GM19468 (cell line): ENCODE data around the gene POLE3.
"Not testable (repeated sequence)": the region's sequence is repeated elsewhere in the genome, so short reads cannot be mapped to it uniquely, and the experiment has no call there.

ENCODE experiments used
- ATAC-seq: cut with Tn5 transposase; IDR thresholded peaks from one replicate; pipeline ENCODE4 v1.9.1; 2021; ENCODE audit warnings: mild to moderate bottlenecking, moderate library complexity, moderate number of reproducible peaks; ENCODE audit not compliant: unreplicated experiment; ENCODE audit errors: extremely low read depth

POLE3 gene

GRCh38 chr9:113406873-113407511 is 3.5 kb downstream of the POLE3 start:
- ATAC-seq, result peak; percentile 28

GRCh38 chr9:113406353-113406752 is 4.1 kb downstream of the POLE3 start:
- ATAC-seq, result not testable (repeated sequence)

DNA sequence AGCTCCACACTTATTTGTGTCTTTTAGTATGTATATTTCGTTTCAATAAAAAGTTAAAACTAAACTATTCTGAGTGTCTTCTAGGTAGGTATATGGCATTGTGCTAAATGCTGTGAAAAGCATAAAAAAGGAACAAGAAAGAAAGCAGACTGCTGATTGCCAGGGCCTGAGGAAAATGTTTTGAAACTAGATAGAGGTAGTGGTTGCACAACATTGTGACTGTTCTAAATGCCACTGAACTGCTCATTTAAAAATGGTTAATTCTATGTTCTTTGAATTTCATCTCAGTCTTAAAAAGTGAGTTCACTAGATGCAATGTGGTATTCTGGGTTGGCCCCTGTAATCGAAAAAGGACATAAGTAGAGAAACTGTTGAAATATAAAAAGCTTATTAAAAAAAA is 6.8 kb downstream of the POLE3 start:
- ATAC-seq, result no peak

GRCh38 chr9:113401027-113401792 is 9.3 kb downstream of the POLE3 start, which contains the start of gene ALAD:
Gene ALAD (minus strand): TSS chr9:113401284. CDS start chr9:113393559, 7,725 bp downstream.
- ATAC-seq, result peak; percentile 97

DNA sequence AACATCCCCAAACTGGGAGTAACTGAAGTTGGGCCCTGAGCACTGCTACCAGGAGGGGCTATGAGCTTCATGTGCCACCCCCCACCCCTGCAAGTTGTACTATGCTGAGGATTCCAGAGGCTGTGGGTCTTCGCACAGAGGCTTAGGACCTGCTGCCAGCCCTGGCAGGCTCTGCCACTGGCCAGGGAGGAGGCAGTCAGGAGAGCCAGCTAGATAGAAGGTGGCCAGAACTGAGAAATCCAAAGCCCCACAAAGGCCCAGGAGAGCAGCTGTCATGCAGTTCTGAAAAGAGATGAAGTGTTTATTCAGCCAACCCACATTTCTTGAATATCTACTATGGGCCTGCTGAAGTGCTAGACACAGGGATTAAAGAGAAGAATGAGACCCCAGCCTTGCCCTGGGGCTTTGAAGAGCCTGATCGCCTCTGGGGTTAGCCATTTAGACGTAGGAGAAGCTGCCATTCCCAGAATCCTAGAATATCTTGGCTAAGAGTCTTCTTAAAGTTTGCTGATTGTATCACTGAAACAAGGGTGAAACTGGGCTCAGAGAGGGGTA is 10.8 kb downstream of the POLE3 start:
- no peak for ATAC-seq

GRCh38 chr9:113398796-113399195 is 11.7 kb downstream of the POLE3 start:
- ATAC-seq, result no peak

GRCh38 chr9:113397203-113397631 is 13.3 kb downstream of the POLE3 start:
- ATAC-seq, result no peak

DNA sequence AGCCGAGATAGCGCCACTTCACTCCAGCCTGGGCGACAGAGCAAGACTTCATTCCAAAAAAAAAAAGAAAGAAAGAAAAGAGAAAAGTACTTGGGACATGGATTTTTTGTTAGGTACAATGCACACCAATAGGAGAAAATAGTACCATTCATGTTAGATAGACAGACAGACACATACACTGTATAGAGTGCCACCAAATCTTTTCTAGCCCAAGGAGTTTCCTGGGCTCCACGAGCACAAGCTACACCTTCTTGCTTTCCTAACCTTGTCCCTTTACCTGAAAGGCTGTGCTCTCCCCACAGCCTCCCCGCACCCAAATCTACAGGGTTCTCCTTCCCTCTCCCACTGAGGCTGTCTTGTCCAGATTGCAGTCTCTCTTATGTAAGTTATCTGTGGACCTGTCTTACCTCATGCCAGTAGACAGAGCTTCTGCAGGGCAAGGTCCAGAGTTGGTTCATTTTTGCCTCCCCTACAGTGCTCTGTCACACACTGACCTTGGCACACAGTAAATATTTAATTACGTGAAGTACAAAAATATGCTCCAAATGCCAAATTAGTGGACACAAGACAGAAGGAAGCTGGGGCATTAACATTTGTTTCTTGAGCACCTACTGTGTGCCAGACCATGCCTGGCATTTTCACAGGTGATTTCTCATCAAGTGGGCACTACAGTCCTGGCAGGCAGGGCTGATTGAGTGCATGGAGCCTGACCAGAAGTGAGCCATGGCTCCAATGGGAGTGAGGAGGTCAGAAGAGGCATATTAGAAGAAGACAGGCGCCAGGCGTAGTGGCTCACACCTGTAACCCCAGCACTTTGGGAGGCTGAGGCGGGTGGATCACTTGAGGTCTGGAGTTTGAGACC is 15.2 kb downstream of the POLE3 start:
- ATAC-seq, result no peak

DNA sequence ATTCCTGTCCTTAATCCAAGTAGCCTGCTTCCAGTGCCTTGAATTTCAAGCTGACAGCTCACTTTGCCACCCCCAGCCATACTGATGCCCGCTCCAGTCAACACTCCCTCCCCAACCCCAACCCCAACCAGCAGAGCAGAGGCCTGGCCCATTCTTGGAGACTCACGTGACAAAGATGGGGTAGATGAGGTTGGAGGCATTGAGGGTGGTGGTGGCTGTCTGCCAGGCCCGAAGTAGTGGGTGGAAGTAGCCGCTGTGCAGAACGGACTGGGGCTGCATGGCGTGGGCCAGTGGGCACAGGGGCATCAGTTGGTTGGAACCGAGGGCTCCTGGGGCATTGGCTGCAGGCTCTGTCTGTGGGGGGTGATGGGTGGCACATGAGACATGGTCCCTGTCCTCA is 17.2 kb downstream of the POLE3 start:
- ATAC-seq, result no peak

GRCh38 chr9:113391917-113392316 is 18.6 kb downstream of the POLE3 start:
- ATAC-seq, result no peak

DNA sequence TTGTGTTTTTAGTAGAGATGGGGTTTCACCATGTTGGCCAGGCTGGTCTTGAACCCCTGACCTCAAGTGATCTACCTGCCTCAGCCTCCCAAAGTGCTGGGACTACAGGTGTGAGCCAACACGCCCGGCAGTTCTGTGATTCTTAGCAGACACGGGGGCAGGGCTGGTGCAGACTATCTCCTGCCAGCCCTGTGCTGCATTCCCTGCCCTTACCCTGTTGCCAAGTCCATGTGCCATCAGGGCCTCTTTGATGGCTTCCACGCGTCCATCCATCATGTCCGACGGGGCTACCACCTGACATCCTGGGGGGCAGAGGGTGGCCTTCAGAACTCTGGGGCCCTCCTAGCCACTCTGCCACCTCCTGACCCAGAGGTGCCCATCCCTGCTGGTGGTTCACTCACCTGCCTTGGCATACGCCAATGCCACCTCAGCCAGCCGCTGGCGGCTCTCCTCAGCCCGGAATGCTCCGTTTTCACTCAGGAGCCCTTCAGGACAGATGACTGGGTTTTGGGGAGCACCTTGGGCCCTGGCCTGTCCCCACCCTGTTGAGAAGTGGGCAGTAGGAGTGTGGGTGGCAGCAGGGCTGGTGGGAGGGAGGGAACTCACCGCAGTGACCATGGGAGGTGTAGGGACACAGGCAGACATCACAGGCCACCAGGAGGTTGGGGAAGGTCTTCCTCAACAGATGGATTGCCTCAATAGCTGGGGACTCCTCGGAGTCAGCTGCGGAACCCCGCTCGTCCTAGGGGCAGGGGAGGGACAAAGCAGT is 20.1 kb downstream of the POLE3 start:
- no peak for ATAC-seq

- no peak for ATAC-seq
These were observed 21.0 kb downstream of the POLE3 start for GRCh38 chr9:113389451-113389850.

DNA sequence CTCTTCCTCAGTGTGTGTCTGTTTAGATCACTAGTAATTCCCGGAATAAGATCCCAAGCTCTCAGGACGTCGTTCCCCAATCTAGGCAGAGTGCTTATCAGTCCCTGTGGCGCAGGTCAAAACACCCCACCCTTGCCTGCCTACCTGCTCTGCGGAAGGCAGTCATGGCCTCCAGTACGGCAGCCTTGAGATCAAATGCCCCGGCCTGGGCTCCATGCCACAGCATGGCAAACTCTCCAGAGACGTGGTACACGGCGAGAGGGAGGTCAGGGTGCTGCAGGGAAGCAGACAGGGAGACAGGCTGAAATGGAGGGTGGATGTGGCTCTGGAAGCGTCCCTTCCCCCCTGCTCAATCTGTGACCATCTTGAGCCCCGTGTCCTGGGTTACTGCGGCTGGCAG is 21.6 kb downstream of the POLE3 start:
- ATAC-seq, result no peak

GRCh38 chr9:113387560-113388230 is 22.8 kb downstream of the POLE3 start:
- ATAC-seq, result no peak

- ATAC-seq, result no peak
These were observed 23.7 kb downstream of the POLE3 start for GRCh38 chr9:113386571-113387393.

- no peak for ATAC-seq
These were observed 28.5 kb downstream of the POLE3 start for GRCh38 chr9:113381909-113382411.

DNA sequence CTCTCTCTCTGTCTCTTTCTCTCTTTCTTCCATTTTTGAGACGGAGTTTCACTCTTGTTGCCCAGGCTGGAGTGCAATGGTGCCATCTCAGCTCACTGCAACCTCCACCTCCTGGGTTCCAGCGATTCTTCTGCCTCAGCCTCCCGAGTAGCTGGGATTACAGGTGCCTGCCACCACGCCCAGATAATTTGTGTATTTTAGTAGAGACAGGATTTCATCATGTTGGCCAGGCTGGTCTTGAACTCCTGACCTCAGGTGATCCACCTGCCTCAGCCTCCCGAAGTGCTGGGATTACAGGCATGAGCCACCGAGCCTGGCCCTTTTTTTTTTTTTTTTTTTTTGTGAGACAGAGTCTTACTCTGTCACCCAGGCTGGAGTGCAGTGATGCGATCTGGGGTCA is 29.0 kb downstream of the POLE3 start:
- not testable (repeated sequence) for ATAC-seq

GRCh38 chr9:113380869-113381378 is 29.6 kb downstream of the POLE3 start:
- no peak for ATAC-seq
